Small intestine (tissue), 7 donors: ENCODE results near the gene DNAJC25. TPM values are rescaled to one million over a fixed set of nuclear protein-coding genes. Genes with fewer than 3 reads are reported as not detected.
"Not testable (repeated sequence)": the region's sequence is repeated elsewhere in the genome, so short reads cannot be mapped to it uniquely, and the experiment has no call there.

Experiments
- DNase-seq, 2 donors: peaks; one replicate each; pipeline versions ENCODE4 v3.0.0 to v3.0.0-alpha.2; 2013
- FAIRE-seq: peaks from 2 replicates; lab custom pipeline; 2012; peaks lifted over from hg19 to GRCh38; lab: Jason Lieb, UNC
- H3K27ac ChIP-seq, 3 donors: one replicate each; pipeline ENCODE4 v1.5.1; 2013; ENCODE audit warnings: low read length in 2 of 3, mild to moderate bottlenecking in 2 of 3, control low read depth in 1 of 3, inconsistent platforms in 1 of 3, low read depth in 1 of 3, moderate library complexity in 1 of 3
- H3K27me3 ChIP-seq, 3 donors: one replicate each; pipeline ENCODE4 v1.6.1; 2013; ENCODE audit warnings: low read length in 3 of 3, inconsistent platforms in 1 of 3; ENCODE audit not compliant: control insufficient read depth in 3 of 3, insufficient read depth in 3 of 3
- H3K36me3 ChIP-seq, 3 donors: one replicate each; pipeline ENCODE4 v1.6.1; 2013; ENCODE audit warnings: low read length in 3 of 3, inconsistent platforms in 1 of 3, low read depth in 1 of 3, mild to moderate bottlenecking in 1 of 3, moderate library complexity in 1 of 3; ENCODE audit not compliant: control insufficient read depth in 3 of 3, insufficient read depth in 2 of 3
- H3K4me1 ChIP-seq, 3 donors: one replicate each; pipeline ENCODE4 v1.6.1; 2013; ENCODE audit warnings: low read length in 2 of 3, inconsistent platforms in 1 of 3, low read depth in 1 of 3, mild to moderate bottlenecking in 1 of 3, moderate library complexity in 1 of 3; ENCODE audit not compliant: control insufficient read depth in 3 of 3, insufficient read depth in 2 of 3
- H3K4me3 ChIP-seq, 3 donors: one replicate each; pipeline ENCODE4 v1.5.1; 2013; ENCODE audit warnings: low read length in 3 of 3, control low read depth in 1 of 3, inconsistent platforms in 1 of 3, low read depth in 1 of 3, mild to moderate bottlenecking in 1 of 3, moderate library complexity in 1 of 3
- H3K9me3 ChIP-seq, 2 donors: one replicate each; pipeline ENCODE4 v1.6.1; 2013; ENCODE audit warnings: low read depth in 1 of 2, low read length in 1 of 2; ENCODE audit not compliant: control insufficient read depth in 2 of 2, insufficient read depth in 1 of 2
- WGBS, 3 donors: extraction: QIAGEN DNeasy Blood & Tissue Kit; methylation state at CpG; one replicate each; pipeline ENCODE4 v1.1.7; 2013; 5-methylcytosine and 5-hydroxymethylcytosine counted together
- polyA plus RNA-seq, 4 donors: library from polyadenylated mRNA; stranded (reverse) in 3 of 4; unstranded in 1 of 4; fragments of 200-250 nt in 3 of 4; fragments of 120-200 nt in 1 of 4; gene quantifications; one replicate each; pipeline versions ENCODE4 v1.2.1 to v1.2.3, GENCODE V29; 2013
- donor health status: healthy with polysubstance abuse.
- donor health status: control.
- donor health status: control.
- donor health status: Bipolar disorder and iron deficiency.
- donor health status: healthy.

The DNAJC25 gene
- polyA plus RNA-seq, 4 donors = 2.7 to 14.3 (median 7.2) TPM

DNA sequence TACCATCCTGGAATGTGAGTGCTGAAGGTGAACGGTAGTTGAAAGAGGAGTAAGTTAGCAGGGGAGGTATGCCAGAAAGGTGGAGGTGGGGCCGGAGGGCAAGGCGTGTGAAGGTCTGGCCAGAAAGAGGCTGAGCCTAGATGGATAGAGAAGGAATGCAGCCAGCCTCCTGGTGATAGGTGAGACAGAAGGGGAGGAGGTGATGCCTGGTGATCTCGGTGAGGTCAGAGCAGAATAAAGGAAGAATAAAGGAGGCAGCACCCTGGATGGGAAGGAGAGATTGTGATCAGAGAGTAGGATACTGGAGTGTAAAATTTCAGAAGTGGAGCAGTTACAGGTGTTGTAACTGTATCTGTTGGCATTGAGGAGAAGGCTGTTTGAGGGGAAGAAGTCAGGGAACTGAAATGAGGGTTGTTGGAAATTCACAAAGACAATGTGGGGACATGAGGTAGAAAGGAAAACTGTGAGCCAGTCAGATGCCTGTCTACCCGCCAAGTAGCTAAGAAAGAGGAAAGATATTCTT is 32.2 kb downstream of the DNAJC25 start:
- no peaks in the 10 kb centered on the region for H3K9me3 ChIP-seq
- WGBS, 3 donors = 41 to 64% (median 63%) methylated on average over 5 of the region's 5 CpGs
- no peaks in the 10 kb centered on the region for H3K27me3 ChIP-seq
- H3K27ac ChIP-seq = no peak overlapping the region
- DNase-seq (peak in 1 of 2 donors; percentile 13), FAIRE-seq (no peak)
- no peak overlapping the region for H3K4me3 ChIP-seq
- peaks cover 0 to 12% (median 8%) of the 10 kb centered on the region in 3 donors for H3K36me3 ChIP-seq
- H3K4me1 ChIP-seq = peaks cover 0 to 8% (median 0%) of the 10 kb centered on the region in 3 donors

DNA sequence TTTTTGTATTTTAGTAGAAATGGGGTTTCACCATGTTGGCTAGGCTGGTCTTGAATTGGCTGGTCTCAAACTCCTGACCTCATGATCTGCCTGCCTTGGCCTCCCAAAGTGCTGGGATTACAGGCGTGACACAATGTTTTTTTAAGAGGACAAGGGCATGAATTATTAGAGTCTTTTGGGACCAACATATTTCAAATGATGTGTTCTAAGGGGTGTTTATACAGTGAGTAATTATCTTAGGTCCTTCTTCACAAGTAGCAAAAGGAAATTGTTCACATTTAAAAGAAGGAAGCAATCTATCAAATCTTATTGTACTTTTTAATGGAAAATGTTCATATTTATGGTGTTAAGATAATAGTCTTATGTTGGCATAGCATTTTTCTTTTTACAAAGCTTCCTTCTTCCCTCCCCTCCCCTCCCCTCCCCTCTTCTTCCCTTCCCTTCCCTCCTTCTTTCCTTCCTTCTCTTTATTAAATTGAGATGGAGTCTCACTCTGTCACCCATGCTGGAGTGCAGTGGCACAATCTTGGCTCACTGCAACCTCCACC is 37.0 kb downstream of the DNAJC25 start:
- DNase-seq (no peak), FAIRE-seq (no peak)
- 85 to 100% (median 100%) methylated on average over 1 of the region's 1 CpG for WGBS, 3 donors

DNA sequence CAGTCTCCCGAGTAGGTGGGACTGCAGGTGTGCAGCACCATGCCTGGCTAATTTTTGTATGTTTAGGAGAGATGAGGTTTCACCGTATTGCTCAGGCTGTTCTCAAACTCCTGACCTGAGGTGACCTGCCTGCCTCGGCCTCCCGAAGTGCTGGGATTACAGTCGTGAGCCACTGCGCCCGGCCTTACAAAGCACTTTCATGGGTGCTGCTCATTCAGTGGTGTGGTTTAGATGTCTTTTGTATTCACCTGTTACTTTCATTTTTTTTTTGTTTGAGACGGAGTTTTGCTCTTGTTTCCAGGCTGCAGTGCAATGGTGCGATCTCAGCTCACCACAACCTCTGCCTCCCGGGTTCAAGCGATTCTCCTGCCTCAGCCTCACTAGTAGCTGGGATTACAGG is 37.5 kb downstream of the DNAJC25 start:
- not testable (repeated sequence) for H3K27me3 ChIP-seq, H3K27ac ChIP-seq, H3K4me1 ChIP-seq, H3K9me3 ChIP-seq, H3K4me3 ChIP-seq, FAIRE-seq, DNase-seq
- H3K36me3 ChIP-seq = peaks cover 0 to 25% (median 12%) of the 10 kb centered on the region in 3 donors
- 87 to 95% (median 89%) methylated on average over 11 of the region's 11 CpGs for WGBS, 3 donors

More for the DNA sequence above, 37.0 kb downstream of the DNAJC25 start:
- Histone ChIP-seq H3K4me1 (peaks cover 0 to 5% (median 0%) of the 10 kb centered on the region in 3 donors), H3K4me3 (no peak overlapping the region), H3K27me3 (no peaks in the 10 kb centered on the region), H3K27ac (no peak overlapping the region), H3K9me3 (no peaks in the 10 kb centered on the region), H3K36me3 (peaks cover 0 to 25% (median 12%) of the 10 kb centered on the region in 3 donors)

DNA sequence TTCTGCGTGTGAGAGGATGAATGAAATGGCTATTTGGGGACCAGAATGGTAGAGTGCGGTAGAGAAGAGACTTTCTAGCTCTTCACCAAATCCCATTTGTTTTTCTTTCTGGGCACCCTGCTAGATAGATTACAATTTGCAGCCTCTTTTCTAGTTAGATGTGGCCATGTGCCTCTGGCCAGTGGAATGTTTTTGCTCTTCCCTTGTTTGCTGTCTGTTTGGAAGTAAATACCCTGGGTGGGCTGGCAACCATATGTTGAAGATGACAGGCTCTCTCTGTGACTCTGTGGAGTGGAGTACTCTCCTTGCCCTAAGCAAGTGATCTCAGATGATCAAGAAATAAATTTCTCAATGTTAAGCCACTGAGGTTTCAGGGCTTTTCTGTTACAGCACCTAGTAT is 43.2 kb downstream of the DNAJC25 start:
- WGBS, 3 donors = 86 to 100% (median 96%) methylated on average over 2 of the region's 2 CpGs
- Histone ChIP-seq H3K4me1 (peaks cover 0 to 3% (median 0%) of the 10 kb centered on the region in 3 donors), H3K9me3 (no peaks in the 10 kb centered on the region), H3K36me3 (peaks cover 0 to 11% (median 5%) of the 10 kb centered on the region in 3 donors), H3K4me3 (no peak overlapping the region), H3K27ac (no peak overlapping the region), H3K27me3 (no peaks in the 10 kb centered on the region)
- DNase-seq (no peak), FAIRE-seq (no peak)

DNA sequence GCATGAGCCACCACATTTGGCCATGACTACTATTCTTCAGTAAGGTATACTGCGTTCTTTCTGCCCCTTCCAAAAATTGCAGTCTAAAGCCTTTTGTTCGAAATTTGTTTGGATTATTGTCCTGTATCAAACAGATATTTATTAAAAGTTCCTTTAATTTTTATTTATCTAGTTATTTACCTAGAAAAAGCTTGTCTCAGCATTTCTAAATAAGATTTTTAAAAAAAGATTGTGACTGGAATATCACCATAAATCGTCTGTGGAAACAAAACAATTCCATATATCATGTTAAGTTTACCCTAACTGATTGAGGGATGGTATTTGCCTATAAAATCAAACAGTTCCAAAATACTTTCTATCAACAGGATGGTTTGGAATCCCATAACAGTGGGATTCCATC is 45.0 kb downstream of the DNAJC25 start:
- H3K27ac ChIP-seq = no peak overlapping the region
- FAIRE-seq = no peak
- 94 to 98% (median 97%) methylated on average over 3 of the region's 3 CpGs for WGBS, 3 donors

DNA sequence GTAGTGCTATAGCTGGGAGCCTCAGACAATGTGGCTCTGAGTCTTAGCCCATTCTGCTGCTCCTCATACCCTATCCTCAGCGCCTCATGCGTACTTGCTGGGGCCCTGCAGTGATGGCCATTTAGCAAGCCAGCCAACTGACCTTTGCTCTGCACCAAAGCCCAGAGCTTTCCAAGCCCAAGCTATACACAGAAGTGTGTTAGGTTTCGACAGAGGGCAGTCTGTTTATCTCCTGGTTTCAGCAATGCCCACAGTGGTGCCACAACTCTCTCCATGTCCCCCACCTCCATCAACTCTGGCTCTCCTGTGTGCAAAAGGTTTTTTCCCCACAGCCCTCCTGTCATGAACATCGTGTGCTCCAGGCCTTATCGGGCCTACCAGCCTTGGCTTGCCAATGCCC is 47.2 kb downstream of the DNAJC25 start:
- DNase-seq (peak; percentile 13 to 54), FAIRE-seq (no peak)
- no peak overlapping the region for H3K4me3 ChIP-seq
- peaks cover 0 to 14% (median 0%) of the 10 kb centered on the region in 3 donors for H3K36me3 ChIP-seq
- H3K27me3 ChIP-seq = no peaks in the 10 kb centered on the region
- H3K27ac ChIP-seq = peak overlapping the region in 1 of 3 donors; percentile 38
- H3K9me3 ChIP-seq = peaks cover 0 to 4% of the 10 kb centered on the region in 2 donors
- H3K4me1 ChIP-seq = peaks cover 0 to 3% (median 0%) of the 10 kb centered on the region in 3 donors
- 82 to 95% (median 90%) methylated on average over 5 of the region's 5 CpGs for WGBS, 3 donors

More for the DNA sequence above, 45.0 kb downstream of the DNAJC25 start:
- no peaks in the 10 kb centered on the region for H3K27me3 ChIP-seq
- peaks cover 0 to 3% (median 0%) of the 10 kb centered on the region in 3 donors for H3K4me1 ChIP-seq
- DNase-seq = no peak
- peaks cover 0 to 4% of the 10 kb centered on the region in 2 donors for H3K9me3 ChIP-seq
- peaks cover 0 to 17% (median 3%) of the 10 kb centered on the region in 3 donors for H3K36me3 ChIP-seq
- no peak overlapping the region for H3K4me3 ChIP-seq

DNA sequence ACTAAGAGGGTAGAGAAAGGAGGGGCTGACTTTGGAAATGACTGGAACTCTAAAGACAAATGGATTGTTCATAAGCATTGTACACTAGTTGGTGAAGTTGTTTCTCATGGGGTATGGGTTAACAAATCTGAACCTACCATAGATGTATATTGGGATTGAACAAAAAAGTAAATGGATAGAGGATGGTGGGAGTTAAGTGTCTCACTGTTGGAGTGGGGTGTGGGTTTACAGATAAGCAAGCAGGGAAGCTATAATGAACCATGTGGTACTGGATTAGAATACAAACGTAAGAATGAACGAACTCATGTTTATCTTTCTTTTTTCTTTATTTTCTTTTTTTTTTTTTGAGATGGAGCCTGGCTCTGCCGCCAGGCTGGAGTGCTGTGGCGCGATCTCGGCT is 48.1 kb downstream of the DNAJC25 start:
- WGBS, 3 donors = 96 to 98% (median 98%) methylated on average over 6 of the region's 6 CpGs
- Histone ChIP-seq H3K9me3 (peaks cover 0 to 4% of the 10 kb centered on the region in 2 donors), H3K36me3 (peaks cover 0 to 14% (median 0%) of the 10 kb centered on the region in 3 donors), H3K27me3 (no peaks in the 10 kb centered on the region), H3K4me1 (peaks cover 0 to 3% (median 0%) of the 10 kb centered on the region in 3 donors), H3K4me3 (no peak overlapping the region), H3K27ac (no peak overlapping the region)
- DNase-seq (no peak), FAIRE-seq (no peak)

DNA sequence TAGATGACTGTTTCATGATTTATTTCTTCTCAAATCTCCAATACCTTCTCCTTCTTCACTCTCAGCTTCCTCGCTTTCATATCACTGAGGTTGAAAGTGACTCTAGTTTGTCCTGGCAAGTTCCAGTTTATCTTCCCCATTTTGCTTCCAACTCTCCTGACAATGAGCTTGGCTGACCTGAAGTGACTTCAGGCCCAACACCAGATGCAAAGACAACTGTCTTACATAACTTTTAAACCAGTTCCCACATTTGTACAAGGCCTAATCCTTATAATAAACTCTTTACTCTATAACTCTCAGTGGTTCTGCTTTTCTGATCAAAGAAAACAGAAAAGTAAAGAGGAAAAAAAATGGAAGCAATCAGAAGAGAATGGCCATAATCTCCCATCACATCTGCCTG is 52.3 kb downstream of the DNAJC25 start:
- Histone ChIP-seq H3K36me3 (peaks cover 0 to 11% (median 0%) of the 10 kb centered on the region in 3 donors), H3K4me3 (no peak overlapping the region), H3K9me3 (peaks cover 0 to 4% of the 10 kb centered on the region in 2 donors), H3K27ac (no peak overlapping the region), H3K27me3 (no peaks in the 10 kb centered on the region), H3K4me1 (no peaks in the 10 kb centered on the region)
- no peak for FAIRE-seq
- whole genome bisulfite sequencing, 3 donors = 93 to 100% (median 94%) methylated on average over 1 of the region's 1 CpG
- no peak for DNase-seq
